Stimulated activated CD8-positive, alpha-beta memory T cell treated with anti-CD3 and anti-CD28 coated beads, Interleukin-4, amount 100 ng/mL, for 1 hour (primary cell): Measurements from ENCODE around the gene HOMER3.
"Not testable (repeated sequence)": the region's sequence is repeated elsewhere in the genome, so short reads cannot be mapped to it uniquely, and the experiment has no call there.

ENCODE experiments used
- DNase-seq, 2 donors: peaks; one replicate each; pipeline ENCODE4 v3.0.0-alpha.2; 2020; ENCODE audit warnings: low read depth in 2 of 2, low spot score in 1 of 2

Gene HOMER3

DNA sequence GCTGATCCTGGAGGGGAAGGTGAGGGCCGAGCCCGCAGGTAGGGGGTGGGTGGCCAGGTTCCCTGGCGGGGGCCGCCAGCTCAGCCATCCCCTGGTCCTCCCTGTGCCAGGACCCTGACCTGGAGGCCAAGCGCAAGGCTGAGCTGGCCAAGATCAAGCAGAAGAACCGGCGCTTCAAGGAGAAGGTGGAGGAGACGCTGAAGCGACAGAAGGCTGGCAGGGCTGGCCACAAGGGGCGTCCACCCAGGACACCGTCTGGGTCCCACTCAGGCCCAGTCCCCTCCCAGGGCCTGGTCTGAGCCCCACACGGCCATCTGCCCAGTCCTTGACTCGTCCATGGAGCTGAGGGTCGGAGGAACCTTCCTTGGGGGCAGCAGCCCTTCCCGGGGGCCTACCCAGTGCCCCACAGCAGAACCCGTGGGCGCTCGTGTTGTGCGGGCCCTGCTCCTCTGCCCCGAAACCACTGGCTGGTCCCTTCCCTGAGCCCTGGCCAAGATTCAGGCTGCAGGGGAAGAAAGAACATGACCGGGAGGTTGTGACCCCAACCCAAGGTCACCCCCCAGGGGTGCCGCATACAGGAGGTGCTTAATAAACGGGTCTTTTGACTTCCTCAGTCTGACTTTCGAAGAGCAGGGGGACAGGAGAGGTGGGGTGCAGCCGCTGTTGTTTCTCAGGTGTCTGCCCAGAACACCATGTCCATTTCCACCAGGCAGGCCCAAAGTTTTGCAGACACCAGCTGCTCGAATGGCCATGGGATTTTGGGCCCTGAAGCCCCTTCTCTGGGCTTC, 12.8 kb downstream of the HOMER3 start:
- DNase-seq: no peak

DNA sequence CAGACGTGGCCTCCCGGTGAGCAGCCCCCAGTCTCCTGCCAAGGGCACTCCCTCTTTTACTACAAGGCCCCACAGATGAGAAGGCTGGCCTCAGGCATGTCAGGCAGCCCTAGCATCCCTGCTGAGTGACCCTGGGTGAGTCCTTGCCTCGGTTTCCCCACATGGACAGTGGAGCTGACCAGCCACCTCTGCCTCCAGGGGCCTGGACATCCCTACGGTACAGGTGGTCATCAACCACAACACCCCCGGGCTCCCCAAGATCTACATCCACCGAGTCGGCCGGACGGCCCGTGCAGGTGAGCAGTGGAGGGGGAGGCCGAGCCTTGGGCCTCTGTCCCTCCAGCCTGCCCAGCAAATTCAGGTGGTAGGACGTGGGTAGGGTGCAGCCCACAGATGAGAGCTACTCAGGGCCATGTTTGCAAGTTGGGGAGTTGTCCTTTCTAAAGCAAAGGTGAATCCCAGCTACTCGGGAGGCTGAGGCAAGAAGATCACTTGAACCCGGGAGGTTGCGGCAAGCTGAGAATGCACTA, 16.3 kb downstream of the HOMER3 start:
- DNase-seq: no peak

DNA sequence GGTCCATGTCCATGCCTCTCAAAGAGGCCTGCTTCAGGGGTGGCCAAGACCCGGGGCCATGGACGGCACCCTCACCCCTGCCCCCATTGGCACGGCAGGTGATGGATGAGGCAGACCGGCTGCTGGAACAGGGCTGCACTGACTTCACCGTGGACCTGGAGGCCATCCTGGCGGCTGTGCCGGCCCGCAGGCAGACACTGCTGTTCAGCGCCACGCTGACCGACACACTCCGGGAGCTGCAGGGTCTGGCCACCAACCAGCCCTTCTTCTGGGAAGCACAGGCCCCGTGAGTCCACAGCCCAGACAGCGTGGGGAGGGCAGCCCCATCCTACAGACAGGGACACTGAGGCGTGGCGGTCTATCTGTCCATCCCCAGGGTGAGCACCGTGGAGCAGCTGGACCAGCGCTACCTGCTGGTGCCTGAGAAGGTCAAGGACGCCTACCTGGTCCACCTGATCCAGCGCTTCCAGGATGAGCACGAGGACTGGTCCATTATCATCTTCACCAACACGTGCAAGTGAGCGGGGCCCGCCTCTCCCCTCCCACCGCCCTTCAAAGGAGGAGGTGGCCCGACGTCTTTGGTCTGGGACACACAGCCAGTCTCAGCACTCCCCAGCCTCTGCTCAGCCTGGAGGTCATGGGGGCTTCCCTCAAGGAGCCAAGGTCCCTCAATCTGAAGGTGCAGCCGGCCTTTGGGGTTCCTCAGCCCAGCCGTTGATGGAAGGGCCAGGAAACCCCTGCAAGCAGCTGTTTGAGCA, 18.6 kb downstream of the HOMER3 start:
- DNase-seq: no peak

DNA sequence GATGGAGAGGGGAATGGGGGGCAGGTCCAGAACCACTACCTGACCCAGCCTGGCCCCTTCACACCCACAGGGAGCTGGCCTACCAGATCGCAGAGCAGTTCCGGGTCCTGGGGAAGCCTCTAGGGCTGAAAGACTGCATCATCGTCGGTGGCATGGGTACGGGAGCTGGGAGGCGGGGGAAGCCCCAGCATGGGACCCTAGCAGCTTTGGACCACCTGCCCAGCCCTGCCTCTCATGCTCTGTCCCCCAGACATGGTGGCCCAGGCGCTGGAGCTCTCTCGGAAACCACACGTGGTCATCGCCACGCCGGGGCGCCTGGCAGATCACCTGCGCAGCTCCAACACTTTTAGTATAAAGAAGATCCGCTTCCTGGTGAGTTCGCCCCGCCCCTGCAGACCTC, 19.4 kb downstream of the HOMER3 start:
- no peak for DNase-seq

DNA sequence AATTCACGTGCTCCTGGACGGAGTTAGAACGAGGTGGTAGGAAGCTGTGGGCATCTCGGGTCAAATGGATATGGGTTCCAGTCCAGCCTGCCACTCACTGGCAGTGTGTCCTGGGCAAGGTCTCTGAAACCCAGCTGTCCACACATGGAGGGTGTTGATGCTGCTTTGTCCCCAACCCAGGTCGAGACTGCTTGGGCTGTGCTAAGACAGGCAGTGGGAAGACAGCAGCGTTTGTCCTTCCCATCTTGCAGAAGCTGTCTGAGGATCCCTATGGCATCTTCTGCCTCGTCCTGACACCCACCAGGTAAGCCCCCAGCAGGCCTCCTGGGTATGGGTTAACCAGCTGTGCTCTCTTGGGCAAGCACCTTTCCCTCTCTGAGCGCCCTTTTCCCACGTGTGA, 20.6 kb downstream of the HOMER3 start:
- DNase-seq: no peak

DNA sequence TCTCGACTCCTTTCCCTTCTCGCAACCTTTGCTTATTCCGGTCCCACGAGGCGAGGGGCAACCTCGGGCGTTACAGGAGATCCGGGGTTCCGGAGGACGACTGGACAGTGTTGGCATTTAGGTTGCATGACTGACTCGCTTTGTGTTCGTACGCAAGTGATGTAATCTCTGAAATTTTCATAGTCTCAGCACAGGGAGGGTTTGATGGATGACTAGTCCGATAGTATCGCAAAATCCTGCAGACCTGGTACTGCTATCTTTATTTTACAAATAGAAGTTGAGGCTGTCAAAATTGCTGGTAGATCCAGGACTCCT, 21.2 kb downstream of the HOMER3 start:
- no peak for DNase-seq

DNA sequence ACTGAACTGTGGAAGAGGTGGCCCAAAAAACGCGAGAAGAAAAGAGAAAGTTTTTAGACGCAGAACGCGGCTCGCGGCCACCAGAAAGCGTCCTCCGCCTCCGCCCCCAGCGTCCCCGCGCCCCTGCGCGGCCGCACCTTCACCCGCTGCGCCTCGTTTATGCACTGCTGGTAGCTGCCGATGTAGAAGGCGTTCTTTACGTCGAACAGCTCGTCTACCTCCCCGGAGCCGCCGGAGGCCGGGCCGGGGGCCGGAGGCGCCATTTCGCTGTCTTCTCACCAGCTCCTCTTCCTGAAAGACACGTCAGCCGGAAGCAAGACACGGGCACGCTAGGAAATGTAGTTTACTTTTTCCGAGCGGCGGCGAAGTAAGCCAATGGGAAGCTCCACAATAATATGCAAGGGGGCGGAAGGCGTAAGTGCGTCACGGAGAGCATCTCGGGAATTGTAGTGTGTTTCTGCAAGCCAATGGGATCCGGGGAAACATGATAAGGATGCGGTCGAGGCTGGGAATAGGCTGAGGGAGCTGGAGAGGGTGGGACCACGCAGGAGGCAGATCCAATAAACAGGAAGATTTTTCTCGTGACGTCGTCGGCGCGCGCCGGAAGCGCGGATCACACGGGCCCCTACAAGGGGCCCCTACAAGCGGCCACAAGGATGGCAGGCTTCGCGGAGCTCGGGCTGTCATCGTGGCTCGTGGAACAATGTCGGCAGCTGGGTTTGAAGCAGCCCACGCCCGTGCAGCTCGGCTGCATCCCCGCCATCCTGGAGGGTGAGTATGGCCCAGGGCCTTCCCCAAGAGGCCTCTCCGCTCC, 21.7 kb downstream of the HOMER3 start, which contains the start of the genes COPE and DDX49:
TSS of gene COPE (minus strand) at position 302 of the 814 bp plus-strand sequence. CDS start at position 263, 39 bp downstream.
TSS of gene DDX49 (plus strand) at position 630 of the 814 bp plus-strand sequence. CDS start at position 657, 27 bp downstream.
- peak; percentile 96 to 98 for DNase-seq

DNA sequence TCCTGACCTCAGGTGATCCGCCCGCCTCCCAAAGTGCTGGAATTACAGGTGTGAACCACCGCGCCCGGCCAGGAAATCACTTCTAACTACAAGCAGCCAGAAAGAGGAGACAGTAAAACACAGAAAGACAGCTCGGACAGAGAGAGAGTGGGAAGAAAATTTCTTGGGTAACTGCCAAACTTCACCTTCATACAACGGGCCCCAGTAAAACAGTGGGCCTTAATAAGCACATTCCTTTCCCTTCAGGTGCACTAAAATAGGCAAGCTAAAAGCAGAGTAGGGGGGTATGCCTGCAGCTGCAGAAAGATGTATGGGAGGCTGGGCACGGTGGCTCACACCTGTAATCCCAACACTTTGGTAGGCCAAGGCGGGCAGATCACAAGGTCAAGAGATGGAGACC, 23.4 kb downstream of the HOMER3 start:
- DNase-seq: not testable (repeated sequence)

DNA sequence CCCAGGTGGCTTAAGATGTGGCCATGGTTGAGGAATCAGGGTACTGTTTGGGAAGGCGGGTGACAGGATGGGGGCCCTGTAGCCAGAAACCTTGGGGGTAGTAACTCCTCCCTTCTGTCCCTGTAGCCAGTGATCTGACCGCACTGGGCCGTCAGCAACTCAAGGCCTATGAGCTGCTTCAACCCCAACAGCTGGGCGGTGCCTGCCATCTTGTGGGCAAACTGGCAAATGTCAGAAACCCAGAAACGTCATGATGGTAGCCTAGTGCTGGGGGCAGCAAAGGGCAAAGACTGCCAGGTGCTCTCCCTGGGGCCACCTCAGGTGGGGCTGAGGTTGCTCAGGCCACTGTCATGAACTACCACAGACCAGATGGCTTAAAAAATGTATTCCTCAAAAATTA, 25.4 kb downstream of the HOMER3 start:
- no peak for DNase-seq

DNA sequence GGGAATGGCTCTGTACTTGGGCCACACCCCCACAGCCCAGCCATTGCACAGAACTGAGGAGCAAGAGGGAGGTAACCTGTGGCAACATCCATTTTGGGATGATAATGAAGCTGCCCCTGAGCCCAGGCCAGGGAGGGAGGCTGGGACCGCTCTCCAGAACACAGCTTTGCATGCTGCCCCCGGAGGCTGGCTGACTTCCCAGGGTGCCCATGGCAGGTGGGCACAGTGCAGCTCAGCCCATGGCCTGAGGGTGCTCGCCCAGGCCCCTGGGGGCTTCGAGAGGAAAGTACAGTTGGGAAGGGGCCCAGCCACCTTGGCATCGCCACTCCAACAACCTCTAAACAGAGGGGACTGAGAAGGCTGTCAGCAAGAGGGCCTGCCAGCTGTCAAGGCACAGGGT, 27.6 kb downstream of the HOMER3 start:
- no peak for DNase-seq

DNA sequence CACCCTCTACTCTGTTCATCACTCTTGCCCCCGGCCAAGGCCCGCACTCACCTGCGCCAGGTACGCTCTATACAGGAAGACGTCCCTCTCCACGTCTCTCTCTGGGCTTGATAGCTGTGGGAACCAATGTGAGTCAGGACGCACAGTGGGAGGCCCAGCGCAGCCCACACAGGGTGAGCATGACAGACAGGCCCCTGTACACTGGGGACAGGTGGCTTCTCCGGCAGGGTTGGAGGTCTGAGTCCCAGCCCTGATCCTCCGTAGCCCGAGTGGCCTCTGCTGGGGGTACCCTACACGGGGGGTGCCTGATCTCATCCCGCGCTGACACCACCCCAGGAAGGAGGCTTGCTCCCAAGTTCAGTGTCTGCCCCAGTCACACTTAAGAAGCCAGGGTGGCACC, 28.1 kb downstream of the HOMER3 start:
- no peak for DNase-seq

DNA sequence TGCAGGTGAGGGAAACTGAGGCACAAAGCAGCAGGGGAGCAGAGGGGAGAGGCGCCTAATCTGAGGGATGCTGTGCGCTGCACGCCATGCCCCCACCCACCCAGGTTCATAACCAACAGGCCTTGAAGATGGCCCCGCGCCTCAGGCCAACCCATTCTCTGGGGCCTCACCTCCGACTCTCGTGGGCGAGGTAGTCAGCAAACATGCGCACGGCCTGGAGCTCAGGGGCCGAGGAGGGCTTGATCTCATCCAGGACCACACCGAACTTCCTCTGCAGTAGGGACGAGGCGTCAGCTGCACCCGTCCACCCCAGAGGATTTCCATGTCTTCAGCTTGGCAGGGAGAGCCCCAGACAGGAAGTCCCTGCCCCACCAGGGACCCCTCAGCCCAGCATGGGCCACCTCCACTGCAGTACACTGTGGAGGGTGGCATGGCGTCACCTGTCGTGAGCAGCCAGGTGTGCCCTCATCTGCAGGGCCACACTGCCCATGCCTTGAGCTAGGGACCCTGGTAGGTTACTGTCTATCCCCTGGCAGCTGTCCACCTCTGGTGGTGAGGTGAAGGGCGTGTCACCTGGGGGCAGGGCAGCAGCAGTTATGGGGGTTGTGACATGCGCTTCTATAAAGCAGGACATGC, 30.1 kb downstream of the HOMER3 start:
- DNase-seq: no peak

DNA sequence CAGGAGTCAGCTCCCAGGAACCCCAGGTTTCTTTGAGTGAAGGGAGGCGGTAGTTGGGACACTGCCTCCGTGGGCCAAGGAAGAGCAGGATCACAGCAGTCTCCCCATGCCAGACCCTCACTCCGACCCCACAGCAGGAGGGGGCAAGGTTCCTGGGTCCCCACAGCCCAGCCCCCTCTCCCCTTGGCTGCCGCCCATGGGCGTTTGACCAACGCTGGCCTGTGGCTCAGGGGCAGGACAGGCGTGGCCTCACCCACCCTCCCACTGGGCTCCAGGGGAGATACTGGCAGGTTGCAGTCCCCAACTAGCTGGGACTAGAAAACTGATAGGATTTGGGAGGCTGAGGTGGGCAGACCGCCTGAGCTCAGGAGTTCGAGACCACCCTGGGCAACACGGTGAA, 31.0 kb downstream of the HOMER3 start:
- no peak for DNase-seq

DNA sequence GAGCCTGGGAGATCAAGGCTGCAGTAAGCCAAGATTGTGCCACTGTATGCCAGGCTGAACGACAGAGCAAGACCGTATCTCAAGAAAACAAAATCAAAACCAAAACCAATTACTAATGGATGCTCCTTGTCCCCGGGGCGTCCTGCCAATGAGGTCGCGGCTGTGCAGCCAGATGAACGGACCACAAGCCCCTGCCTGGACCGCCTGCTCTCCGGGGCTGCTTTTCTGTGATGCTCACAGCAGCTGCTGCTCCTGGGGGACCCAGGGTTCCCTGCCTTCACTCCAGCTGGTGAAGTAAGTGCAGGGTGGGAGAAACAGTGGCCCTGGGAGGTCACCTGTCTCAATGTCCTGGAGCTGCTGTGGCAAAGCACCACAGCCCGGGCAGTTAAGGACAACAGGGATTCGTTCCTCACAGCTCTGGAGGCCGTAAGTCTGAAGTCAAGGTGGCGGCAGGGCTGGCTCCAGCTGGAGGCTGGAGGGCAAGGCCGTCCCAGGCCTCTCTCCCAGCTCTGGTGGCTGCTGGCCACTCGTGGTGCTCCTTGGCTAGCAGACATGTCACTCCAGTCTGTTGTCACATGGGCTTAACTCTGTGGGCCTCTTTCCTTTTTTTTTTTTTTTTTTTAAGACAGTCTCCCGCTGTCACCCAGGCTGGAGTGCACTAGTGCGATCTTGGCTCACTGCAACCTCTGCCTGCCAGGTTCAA, 31.9 kb downstream of the HOMER3 start:
- no peak for DNase-seq

DNA sequence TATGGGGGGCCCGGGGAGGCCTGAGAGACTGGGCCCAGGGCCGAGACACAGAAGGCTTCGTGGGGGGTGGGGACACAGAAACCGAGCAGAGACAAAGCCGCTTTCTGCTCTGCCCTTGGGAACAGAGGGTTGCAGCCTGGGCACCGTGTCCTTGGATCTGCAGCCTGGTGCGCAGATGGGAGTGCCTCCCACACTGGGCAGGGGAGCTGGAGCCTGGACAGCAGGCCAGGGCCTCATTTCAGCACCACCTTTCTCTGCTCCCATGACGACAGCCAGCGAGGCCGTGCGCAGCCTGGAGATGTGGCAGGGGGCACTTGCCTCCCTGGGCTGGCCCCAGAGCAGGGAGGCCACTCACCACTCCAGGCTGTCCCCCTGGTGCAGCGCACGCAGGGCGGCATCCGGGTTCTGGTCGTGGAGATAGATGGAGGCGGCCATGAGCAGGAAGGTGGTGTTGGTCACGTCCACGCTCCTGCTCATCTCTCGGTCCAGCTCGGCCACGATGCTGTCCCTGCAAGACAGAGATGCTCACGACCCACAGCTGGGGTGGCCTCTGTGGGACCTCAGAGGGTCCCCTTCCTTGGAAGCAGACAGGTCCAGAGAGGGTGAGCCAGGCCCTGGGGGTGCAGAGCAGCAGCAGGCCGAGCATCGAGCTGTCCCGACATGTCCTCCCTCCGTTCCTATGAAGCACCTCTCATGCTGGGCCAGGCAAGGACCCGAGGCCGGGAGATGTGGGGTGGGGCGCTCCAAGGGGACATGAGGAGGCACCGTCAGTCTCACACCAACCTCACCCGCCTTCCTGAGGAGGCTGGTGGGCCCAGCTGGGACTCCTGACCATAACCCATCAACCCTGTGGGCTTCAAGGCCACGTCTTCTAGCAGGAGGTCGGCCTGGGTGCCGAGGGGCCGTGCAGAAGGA, 34.2 kb downstream of the HOMER3 start:
- DNase-seq: no peak

DNA sequence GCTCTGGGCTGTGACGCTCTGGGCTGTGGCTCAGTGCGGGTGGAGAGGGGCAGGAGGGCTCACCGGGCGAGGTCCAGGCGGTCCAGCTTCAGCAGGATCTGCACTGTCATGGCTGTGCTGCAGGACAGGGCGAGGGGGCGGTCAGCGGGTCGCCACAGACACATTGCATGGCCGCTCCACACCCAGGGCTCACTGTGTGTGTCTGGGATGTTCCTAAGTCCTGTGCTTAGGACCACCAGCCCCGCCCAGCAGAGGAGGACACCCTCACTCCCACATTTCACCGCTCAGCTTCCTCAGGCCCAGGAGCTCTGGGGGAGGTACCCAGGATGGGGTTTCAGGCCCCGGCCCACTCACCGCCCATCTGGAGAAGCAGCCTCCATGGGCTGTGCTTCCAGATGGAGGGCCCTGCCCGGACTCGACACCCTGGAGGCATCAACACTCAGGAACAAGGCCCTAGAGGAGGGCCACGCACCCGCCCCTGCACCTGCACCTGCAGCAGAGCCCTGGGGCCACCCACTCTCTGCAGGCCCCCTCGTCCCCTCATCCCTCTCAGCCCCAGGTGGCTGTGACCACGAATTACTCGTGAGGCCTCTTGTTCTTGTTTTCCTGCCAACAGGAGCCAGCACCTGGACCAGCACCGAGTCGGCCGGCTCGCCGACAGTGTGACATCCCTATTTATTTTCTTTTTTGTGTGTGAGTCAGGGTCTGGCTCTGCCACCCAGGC, 35.3 kb downstream of the HOMER3 start:
- no peak for DNase-seq

DNA sequence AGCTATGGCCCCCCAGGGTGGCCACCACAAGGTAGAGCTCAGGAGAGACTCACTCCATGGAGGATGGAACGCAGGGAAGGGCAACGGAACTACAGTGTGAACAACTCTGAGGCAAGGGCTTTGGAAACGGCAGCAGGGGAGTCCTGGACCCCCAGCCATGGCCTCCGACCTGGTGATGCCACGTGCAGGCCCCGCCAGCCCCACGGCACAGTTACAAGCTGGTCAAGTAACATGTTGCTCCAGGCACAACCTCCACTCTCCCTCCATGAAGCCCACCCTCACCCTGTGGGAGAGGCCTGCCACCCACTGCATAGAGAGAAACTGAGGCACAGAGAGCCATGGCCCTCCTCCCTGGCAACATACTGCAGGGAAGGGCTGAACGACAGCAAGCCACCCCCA, 36.0 kb downstream of the HOMER3 start:
- no peak for DNase-seq

DNA sequence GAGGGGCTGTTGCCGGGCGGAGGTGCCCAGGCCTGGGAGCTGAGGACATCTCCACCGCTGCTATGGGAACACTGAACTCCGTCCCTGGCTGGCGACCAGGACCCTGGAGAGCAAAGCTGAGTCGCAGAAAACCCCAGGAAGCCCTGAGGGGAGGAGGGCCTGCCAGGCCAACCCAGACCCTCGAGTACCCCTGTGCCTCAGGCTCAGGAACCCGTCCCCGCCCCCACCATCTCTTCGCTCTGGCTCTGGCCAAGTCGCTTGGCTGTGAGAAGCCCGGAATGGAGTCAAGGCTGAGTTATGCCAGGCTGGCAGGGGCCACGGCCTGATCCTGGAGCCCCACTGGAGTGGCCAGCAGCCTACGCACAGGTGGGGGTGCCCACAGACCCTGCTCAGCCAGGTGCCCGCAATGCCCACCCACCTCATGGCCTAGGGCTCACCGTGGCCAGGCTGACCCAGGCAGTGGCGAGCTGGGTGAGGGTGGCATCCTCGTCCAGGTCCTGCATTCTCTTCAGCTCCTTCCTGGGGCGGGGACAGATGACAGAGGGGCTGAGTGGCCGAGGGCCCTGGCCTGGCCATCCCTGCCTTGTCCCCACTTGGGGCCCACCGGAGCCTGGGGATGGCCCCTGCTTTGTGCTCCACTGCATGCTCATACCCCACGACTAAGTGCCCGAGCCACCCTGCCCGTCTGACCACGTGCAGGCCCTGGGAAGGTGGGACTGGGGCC, 36.5 kb downstream of the HOMER3 start:
- no peak for DNase-seq
